GM18502 (cell line): Measurements from ENCODE around the gene THSD4.
"Not testable (repeated sequence)": the region's sequence is repeated elsewhere in the genome, so short reads cannot be mapped to it uniquely, and the experiment has no call there.

ENCODE experiments used
- ATAC-seq: cut with Tn5 transposase; IDR thresholded peaks from one replicate; pipeline ENCODE4 v1.9.1; 2021; ENCODE audit warnings: mild to moderate bottlenecking; ENCODE audit not compliant: unreplicated experiment, poor library complexity

THSD4 gene

DNA sequence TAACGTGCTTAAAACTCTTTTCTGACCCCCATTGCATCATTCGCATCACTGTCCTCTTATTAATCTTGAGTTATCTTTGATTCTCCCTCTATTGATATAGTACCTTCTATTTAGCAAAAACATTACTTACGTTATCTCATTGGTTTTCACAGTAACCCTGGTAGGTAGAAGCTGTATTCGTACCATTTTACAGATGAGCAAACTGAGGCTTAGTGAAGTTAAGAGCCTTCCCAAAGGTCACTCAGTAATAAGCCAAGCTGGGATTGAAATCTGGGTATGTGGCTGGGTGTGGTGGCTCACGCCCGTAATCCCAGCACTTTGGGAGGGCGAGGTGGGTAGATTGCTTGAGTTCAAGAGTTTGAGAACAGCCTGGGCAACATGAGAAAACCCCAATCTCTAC is 244.0 kb downstream of the THSD4 start:
- ATAC-seq: no peak

GRCh38 chr15:71362556-71362955 is 247.3 kb downstream of the THSD4 start:
- ATAC-seq: no peak

DNA sequence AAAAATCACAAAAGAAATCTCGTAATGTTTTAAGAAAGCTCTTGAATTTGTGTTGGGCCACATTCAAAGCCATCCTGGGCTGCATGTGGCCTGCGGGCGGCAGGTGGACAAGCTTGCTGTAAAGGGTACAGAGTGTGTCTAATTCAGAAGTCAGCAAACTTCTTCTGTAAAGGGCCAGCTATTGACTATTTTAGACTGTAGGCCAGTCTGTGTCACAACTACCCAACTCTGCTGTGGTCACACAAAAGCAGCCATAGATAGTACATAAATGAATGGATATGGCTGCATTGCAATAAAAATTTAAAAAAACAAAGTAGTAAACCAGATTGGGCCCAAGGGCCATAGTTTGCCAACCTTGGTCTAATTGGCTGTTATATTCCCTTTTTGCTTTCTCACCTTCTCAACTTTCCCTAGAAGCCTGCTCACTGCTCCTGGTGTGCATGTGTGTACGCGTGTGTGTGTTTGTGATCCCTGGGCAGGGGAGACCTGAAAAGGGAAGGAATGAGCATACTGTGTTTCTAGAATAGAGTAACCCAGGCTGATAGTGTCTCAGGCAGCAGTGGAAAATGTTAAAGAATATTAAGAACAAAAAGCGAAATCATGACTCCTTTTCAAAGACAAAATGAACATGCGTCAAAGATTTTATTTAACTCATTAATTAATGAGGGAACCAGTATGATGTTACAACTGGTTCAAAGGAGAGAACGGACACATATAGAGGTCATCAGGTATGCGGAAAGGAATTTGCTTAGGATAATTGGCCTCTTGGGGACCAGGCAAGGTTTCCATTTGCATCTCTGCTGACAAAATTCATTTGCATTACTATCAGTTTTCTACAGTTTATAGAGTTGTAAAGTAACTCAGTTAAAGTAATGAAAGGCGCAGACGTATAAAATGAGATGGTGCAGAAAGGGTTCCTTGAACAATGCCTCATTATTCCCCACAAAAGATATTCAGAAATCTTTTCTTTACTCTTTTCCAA is 248.0 kb downstream of the THSD4 start:
- ATAC-seq: no peak

DNA sequence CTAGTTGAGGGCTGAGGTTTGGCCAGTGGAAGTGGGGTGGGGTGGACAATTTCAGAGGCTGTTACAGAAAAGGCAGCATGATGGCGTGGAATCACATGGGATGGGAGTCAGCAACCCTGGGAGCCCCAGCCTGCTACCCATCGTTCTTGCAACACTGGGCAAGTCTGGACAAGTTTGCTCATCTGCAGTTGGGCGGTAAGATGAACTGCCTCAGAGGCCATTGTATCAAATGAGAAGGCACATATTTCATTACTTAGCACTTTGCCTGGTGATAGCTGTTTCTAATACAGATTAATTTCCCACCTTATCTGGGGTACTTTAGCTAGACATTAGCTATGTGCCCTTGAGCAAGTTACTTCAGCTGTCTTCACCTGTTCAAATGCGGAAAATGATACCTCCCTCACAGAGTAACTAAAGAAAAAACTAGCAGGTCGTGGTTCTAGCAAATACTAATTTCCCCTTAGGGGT is 248.9 kb downstream of the THSD4 start:
- no peak for ATAC-seq

DNA sequence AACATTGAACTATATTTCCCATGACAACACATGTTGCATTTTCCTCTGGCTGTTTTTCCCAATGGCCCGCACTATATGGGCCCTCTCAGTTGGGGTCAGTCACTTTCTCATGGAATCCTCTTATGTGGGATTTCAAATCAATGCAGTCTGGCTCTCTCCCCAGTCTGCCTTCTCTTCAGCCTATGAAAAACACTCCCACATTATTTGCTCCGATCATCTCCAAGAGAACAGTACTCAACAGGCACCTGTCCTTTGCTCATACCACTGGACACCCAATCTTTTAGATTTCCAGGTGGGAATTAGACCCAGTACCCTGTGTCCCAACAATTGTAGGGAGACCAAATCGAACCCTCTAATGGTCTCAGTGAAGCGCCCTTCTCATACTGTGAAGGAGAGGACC is 251.3 kb downstream of the THSD4 start:
- ATAC-seq: no peak

DNA sequence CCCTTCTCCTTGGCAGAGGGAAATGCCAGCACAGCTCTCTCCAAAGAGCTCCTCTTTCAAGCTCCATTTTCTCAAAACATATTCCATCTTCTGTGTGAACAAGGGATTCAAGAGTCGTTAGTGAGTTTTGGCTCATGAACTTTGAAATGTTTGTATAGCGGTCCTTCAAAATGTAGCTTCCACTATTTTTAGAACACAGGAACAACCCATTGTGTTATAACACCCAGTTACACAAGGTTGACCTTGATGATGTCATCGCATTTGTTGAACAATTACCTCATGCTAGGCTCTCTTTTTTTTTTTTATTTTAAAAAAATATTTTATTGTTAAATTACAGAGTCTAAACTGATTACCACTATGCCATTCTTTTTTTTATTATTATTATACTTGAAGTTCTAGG is 251.7 kb downstream of the THSD4 start:
- no peak for ATAC-seq

DNA sequence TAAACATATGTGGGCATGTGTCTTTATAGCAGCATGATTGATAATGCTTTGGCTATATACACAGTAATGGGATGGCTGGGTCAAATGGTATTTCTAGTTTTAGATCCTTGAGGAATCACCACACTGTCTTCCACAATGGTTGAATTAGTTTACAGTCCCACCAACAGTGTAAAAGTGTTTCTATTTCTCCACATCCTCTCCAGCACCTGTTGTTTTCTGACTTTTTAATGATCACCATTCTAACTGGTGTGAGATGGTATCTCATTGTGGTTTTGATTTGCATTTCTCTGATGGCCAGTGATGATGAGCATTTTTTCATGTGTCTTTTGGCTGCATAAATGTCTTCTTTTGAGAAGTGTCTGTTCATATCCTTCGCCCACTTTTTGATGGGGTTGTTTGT is 252.5 kb downstream of the THSD4 start:
- ATAC-seq: not testable (repeated sequence)

DNA sequence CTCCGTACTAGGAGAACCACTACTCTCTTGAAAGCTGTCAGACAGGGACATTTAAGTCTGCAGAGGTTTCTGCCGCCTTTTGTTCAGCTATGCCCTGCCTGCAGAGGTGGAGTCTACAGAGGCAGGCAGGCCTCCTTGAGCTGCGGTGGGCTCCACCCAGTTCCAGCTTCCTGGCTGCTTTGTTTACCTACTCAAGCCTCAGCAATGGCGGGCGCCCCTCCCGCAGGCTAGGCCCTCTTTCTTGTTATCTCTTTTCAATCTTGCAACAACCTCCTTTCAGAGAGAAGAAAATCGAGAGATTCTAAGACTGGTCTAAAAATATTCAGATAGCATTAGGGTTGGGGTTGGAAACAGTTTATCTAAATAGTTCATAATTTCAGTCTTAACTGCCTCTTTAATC is 257.5 kb downstream of the THSD4 start:
- not testable (repeated sequence) for ATAC-seq

- no peak for ATAC-seq
Measured at GRCh38 chr15:71373917-71374316, 258.6 kb downstream of the THSD4 start.

GRCh38 chr15:71374607-71375352 is 259.5 kb downstream of the THSD4 start:
- no peak for ATAC-seq

DNA sequence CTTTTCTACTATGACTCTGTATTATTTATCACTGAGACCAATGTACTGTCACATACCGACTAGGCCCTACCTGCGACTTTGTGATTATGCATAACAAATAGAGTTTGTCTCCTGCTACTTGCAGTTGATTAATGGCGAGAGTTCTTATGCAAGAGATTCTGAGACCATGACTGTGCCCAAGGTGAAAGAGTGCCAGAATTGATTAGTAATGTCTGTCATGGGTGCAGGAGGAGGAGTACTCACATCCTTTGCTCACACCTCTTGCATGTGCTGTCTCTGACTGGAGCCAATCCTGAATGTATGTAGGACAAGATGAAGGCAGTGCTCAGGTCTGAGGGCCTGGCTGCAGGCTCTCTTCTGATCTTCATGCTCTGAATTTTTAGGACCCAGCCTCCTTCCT is 260.7 kb downstream of the THSD4 start:
- no peak for ATAC-seq

GRCh38 chr15:71379893-71380292 is 264.6 kb downstream of the THSD4 start:
- ATAC-seq: no peak

GRCh38 chr15:71380345-71380744 is 265.1 kb downstream of the THSD4 start:
- no peak for ATAC-seq

DNA sequence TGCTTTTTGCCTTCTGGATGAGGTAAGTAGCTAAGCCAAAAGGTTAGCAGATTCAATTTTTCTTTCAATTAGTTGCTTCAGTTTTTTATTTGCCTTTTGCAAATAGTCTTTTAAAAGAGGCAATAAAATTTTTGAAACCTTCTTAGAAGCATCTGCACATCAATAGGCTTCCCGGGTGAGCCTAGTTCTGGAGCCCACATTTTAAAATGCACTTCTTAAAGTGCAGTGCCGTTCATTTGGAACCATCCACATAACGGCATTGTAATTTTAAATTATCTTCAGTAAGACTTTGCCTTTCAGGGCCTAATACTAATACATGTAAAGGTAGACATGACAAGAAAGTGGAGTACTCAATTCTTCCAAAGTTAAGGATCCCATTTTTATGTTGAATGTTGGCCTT is 269.2 kb downstream of the THSD4 start:
- no peak for ATAC-seq

DNA sequence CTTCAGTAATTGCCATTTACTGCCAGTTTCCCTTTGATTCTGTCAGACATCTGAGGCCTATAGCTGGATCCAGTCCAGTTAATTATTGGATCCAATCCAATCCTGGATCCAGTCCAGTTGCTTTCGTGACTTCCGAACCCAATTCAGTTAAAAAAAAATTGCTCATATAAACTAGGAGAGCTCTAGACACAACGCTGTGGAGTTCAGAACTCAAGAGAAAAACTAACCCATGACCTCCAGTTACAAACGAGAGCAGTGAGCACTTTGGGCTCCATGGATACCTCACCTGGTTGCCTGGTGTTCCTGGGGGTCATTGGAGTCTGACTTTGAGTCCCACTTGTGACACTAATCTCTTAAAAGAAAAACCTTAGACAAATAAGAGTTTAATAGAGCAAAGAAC is 269.8 kb downstream of the THSD4 start:
- no peak for ATAC-seq

GRCh38 chr15:71385457-71385856 is 270.2 kb downstream of the THSD4 start:
- no peak for ATAC-seq

GRCh38 chr15:71386005-71386404 is 270.7 kb downstream of the THSD4 start:
- no peak for ATAC-seq

- no peak for ATAC-seq
Measured at GRCh38 chr15:71386448-71387236, 271.4 kb downstream of the THSD4 start.

DNA sequence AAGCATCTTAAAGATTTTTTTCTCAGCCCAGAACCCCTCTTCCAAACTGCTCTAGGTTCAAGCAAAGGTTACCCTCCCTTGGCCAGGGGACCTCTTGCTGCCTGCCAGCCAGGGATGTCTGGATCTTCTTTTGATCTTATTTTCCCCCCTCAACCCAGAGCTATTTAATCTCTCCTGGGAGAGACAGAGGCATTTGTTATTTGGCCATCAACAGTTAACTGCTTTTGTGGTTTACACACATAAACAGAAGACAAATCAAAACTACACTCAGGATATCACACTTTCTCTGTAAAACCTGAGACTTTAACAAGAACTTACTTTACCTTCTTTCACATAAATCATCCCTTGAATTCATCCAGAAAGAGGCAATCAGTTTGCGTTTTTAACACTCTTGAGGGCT is 272.5 kb downstream of the THSD4 start:
- ATAC-seq: no peak

- ATAC-seq: no peak
Measured at GRCh38 chr15:71390096-71390495, 274.8 kb downstream of the THSD4 start.
